HG03521 (cell line): ENCODE measurements around the gene PAPPA.

ENCODE experiments used
- ATAC-seq: cut with Tn5 transposase; IDR thresholded peaks from one replicate; pipeline ENCODE4 v1.9.1; 2021; ENCODE audit warnings: mild to moderate bottlenecking, moderate library complexity; ENCODE audit not compliant: unreplicated experiment

Gene PAPPA

DNA sequence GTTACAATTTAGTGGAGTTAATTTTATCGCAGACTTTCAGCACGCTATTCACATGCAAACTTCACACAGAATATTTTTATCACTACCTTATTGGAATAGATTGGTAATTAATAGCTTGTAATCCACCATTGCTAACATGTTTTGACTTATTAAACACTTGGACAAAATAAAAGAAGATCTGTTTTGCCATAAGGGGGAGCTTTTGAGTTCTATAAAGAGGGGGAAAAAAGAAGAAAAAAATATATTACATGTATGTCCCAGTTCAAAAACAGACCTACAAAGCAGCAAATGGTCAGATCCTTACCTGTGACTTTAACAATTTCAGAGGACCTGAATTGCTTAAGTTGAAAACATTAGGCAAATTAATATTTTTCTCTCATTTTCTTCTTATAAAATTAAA lies 1.2 kb upstream of the PAPPA start:
- no peak for ATAC-seq

DNA sequence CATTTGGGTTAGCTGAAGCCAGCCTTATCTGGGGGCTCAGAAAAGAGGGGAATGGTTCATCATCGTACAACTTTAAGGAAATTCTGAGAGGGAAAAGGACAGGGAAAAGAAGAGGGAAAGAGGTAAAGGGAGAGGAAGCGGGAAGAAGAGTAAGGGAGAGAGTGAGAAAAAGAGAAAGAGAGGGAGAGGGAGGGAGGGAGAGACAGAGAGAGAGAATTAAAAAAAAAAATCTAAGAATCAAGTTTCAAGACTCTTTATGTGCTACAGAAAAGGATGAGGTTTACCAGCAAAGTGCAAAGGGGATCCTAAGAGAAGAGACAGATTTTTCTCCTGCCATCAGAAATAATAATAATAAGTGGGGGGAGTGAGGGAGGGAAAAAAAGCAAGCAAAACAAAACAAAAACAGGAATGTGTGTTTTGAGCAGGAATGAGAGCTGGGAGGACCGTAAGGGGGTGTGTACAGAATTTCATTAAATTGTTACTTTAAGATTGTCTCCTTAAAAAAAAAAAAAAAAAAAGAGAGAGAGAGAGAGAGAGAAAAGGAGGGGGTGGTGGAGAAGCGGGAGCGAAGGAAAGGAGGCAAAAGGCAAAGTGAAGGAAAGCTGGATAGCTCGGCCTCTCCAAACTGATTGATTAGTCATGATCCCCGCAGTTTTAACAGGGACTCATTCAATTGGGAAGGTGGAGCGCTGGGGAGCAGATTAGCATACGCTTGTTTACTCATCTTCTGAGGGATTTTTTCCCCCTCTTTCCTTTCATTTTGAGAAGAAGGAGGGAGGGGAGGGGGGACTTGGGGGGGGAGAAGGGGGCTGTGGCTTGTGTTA lies 438 bp upstream of the PAPPA start:
- ATAC-seq = no peak

DNA sequence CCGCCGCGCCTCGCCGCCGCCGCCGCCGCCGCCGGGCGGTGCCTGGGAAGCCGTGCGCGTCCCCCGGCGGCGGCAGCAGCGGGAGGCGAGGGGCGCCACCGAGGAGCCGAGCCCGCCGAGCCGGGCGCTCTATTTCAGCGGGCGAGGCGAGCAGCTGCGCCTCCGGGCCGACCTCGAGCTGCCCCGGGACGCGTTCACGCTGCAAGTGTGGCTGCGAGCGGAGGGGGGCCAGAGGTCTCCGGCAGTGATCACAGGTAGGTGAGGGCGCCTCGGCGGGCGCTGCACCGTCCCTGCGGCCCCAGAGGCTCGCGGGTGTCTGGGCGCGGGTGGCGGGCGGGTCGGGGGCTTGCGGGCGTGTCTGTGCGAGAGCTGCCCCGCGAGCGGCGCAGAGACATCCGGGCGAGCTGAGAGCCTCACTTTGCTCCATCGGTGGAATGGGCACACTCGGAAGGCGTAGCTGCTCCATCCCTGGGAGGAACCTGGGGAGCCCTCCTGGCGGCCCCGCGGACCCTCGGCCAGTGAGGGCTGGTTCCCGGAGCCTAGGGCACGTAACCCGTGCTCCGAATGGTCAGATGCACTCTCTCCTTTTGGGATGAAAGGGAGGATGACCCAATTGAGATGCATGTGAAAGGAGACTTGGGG lies 864 bp downstream of the PAPPA start:
- ATAC-seq = no peak

DNA sequence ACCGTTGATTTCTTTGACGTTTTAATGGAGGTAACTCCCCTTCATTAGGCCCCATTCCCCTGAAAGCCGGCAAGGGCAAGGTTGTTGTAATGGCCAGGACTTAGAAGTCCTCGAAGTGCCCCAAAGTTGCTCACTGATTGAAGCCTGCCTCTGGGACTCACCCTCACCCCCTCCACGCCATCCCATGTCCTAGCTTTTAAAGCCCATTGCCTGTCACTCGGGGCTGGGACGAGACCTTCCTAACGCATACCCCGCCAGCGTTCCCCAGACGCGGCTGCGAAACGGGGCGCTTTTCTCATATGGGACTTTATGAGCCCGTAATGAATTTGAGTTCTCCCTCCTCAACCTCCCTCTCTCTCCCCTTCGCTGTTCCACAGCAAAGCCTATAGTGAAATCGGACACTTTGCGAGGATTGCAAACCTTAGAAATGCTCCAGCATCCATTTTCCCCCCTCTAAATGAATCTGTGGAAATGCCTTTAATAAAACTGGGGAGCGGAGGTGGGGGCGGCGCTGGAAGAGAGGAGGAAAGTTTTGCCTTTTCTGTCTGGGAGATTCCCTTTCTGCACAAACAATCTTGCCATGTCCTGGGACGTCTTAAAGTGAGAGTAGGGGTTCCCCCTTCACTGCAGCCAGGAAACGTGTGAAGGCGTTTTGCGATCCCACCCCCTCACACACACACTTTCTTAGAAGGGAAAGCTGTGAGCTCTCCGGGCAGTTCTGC lies 1.5 kb downstream of the PAPPA start:
- no peak for ATAC-seq

DNA sequence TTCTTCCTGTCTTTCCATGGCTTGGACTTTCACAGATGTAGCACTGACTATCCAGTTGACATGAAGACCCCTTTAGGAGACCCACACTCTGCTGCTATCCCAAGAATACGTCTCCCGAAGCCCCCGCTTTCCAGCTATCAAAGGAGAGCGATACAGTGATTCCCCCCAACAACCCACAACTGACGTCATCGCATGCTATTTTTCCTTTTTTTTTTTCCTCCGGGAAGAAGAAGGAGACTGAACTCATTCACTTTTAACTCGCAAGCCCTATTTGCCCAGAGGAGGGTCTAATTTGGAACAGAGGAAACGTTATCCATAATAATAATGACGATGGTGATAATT lies 2.1 kb downstream of the PAPPA start:
- no peak for ATAC-seq

DNA sequence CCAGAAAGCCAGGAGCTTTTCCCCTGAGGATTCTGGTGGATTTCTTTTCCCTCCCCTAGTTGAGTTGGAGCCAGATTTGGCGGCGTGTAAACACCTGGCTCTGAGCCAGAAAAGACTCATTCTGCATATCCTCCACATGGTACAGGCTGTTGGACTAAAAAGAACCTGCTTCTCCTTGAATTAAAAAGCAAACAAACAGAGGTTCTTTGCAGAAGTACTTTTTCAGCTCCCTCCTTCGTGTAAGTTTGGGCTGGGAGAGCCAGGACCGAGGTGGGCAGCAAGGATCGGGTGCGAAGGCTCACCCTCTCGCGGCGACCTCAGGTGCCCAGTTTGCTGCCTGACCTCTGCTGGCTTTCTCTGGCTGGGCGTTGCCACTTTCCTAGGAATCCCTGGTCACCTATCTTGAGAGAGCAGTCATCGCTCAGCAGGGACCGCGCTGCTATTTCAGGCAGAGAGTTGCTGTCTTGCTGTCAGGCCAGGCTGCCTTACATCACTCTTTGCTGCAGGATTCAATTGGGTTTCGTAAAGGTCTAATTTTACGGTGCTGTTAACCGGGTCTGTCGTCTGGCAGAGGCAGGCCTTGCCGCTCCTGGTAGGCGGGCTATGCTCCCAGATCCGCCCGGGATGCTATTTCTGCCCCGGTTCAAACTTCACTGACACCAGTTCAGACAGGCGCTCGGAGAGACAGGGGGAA lies 3.2 kb downstream of the PAPPA start:
- ATAC-seq = no peak

DNA sequence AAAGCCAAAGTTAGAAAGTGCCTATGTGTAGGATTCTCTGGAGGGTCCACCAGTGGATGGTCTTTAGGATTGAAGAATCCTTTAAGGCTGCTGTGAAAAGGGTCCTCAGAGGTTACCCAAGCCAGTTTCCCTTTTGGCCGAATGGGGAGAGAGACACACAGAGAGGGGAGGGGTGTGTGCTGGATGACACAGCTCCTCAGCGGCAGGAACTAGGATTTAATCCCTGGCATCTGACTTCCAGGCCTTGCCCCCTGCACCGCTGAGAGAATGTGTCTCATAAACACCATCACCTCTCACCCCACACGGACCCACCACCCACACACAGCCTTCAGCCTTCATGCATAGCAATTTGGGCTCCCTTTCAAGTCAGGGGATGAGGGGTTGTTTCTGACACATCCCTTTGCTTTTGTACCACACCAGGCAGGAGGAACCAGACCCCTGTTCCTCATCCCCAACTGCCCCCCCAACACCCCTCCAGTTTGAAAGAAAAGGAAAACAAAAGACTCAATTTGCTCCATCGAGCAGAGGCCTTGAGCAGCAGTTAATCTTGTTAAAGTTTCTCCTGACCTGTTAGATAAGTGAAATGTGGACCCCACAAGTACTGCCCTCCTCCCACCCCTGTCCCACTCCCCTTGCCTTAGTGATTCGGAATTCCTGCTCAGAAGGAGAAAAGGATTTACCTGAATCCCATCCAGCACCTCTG lies 4.0 kb downstream of the PAPPA start:
- no peak for ATAC-seq

DNA sequence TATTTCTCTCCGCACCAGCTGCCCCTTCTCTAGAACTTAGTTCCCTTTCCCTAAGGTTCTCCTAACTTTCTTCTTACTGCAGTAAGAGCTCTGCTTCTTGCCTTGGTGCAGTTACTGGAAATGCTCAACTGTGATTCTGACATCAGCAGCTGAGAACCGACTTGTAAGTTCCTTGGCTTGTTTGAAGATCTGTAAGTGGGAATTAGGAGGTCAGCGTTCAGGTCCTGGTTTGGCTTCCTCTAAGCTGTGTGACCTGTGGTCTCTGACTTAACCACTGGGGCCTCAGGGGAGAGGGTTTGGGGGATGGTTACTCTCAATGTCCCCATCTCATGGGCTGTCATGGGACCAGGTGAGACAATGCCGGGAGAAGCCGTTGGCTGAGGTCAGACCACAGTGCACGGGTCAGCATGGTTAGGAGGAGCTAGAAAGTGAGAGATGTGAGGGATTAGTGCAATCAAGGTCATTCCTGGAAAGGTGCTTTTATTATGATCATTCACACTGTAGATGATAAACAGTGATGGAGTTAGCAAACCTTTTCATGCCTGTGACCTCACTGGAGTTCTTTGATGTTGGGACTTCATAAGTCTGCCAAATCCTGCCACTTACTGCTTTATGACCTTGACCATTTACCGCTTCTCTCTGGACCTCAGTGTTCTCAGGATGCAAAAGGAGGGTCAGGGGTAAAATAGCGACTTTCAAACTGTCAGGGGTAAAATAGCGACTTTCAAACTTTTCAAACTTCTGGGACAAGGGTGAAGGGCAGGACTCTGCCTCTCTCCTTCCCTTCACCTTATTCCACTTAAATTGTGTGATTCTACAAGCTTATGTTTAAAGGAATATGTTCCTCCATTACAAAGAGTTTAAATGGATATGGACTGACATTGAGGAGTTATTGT lies 7.3 kb downstream of the PAPPA start:
- no peak for ATAC-seq

DNA sequence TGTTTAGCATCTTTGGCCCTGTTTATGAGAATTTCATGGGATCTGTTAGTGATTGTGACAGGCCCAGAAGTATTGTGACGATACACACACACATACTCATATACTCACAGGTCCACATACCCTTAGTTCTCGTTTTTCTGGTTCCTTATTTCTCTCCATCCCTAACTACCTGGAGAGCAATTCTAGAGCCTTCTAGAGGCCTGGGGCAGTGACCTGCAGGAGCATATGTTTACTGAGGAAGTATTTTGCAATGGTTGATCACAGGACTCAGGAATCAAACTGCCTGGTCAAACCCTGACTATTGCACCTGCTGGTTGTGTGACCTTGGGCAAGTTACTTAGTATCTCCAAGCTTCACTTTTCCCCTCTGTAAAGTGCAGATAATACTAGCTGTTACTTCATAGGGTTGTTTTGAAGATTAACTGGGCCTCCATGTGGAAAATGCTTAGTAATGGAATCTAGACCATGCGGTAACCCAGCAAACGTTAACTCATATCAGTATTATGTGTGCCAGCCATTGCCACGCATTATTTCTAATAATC lies 8.7 kb downstream of the PAPPA start:
- ATAC-seq = no peak

DNA sequence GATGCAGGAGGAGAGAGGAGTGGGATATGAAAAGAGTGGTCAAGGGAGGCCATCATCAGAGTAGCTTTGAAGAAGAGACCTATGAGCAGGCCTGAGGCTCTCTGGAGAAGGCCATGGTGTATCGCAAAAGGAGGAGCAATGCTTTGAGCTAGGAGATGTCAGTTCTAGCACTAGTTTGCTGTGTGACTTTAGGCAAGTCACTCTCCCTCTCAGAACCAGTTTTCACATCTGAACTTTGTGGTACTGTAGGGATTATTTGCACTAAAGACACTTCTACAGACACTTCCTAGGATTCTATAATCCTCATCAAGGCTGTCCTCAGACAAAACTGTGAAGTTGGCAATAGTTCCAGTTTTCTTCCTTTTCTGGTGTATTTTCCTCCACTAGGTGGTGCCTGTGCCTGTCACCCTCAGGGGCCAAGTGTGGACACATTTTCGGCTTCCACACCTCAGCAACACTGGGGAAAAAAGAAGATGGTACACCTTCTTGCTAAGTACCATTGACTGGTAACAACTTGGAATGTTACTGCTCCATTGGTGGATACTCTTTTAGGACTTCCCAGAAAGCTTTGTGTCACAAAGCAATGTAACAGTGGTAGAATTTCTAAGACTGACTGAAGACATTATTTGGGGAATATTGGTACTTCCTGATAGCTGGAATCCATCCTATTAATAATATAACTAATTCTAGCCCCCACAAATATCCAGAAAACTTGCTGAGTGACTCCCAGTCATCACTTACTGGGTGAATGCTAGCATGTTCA lies 9.9 kb downstream of the PAPPA start:
- no peak for ATAC-seq

DNA sequence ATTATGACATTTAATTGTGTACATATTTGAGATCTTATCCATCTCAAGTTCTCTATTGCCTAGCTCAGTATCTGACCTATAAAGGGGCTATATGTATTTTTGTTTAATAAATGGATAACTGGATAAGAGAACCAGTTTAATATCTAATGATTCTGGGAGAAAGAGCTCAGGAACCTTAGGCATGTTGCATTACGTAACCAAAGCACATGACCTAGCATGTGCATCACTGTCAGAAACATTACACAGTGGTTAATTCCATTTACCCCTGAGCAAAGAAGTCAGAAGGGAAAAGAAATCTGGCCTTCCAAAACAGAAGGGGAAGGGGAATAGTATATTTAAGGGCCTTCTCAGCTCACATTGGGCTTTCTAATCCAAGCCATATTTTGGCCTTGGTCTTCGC lies 12.3 kb downstream of the PAPPA start:
- no peak for ATAC-seq

DNA sequence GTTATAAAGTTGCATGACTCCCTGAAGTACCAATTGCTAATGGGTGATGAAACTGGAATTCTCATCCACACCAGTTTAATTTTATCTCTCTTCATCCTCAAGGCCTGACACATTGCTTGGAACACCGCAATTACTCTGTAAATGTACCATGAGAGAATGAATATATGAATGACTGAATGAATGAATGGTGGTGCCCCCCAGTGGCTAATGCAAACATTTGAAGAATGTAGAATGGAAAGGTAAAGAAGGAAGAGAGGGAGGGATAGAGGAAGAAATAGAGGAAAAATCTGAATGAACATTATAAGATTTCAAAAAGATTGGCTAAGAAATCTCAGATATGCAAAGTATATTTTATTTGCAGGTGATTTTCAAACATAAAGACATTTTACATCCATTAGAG lies 13.1 kb downstream of the PAPPA start:
- ATAC-seq = no peak

DNA sequence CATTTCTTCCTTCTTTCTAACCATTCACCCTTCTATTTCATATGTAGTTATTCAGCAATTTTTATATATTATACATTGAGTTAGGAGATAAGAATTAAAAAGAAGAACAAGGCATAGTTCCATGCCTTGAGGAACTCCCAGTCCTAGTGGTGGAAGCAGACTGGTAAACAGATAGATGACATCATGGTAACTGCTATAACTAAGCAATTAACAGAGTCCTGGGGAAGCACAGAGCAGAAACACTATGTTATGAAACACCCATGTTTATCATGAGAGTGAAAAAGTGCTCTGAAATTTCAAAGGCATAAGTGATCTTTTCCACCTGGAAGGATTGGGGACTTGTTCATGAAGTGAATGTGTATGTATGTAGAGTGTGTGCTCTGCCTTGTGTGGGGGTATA lies 14.6 kb downstream of the PAPPA start:
- ATAC-seq = no peak

DNA sequence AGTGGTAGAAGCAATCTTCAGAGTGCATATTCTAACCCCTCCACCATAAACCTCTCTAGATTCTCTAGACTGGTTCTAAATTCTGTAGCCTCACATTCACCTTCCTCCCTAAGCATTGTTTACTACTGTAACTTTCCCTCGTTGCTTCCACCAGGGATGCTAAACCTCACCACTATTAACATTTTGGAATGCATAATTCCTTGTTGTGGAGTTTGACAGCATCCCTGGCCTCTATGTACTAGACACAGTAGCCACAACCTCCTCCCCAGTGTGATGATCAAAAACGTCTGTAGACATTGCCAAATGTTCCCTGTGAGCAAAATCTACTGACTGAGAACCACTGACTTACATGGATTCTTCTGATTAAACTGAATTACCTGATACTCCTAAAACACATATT lies 18.6 kb downstream of the PAPPA start:
- no peak for ATAC-seq

DNA sequence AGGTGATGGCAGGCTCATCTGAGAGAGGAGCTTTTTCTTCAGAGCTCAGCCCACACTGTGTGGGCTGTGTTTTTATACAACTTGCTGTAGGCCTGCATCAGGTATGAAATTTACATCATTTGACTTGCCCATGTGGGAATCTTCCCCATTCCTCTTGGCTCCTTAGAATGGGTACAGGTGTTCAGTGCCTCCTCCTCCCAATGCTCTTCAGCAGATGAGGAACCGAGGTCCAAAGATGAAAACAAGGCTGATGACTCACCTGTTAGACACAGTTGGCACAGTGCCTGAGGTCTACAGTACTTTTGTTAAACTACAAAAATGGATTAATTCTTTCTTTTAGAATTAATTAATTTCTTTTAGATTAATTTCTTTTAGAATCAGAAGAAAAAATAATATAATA lies 20.8 kb downstream of the PAPPA start:
- ATAC-seq = no peak

DNA sequence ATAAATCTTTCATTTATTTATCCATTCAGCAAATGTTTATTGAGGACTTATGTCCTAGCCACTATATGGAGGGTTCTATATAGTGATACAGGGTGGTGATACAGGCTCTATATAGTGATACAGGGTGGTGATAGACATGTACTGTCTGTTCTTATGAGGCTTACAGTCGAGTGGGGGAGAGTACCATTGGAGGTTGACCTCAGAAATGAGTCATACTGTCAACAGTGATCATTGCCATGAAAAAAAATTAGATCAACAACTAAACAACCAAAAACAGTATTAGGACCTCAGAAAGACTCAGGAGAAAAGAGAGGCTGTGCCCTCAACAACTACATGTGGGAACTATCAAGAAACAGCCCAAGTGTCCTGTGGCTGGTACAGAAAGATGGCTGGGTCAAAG lies 22.0 kb downstream of the PAPPA start:
- no peak for ATAC-seq

DNA sequence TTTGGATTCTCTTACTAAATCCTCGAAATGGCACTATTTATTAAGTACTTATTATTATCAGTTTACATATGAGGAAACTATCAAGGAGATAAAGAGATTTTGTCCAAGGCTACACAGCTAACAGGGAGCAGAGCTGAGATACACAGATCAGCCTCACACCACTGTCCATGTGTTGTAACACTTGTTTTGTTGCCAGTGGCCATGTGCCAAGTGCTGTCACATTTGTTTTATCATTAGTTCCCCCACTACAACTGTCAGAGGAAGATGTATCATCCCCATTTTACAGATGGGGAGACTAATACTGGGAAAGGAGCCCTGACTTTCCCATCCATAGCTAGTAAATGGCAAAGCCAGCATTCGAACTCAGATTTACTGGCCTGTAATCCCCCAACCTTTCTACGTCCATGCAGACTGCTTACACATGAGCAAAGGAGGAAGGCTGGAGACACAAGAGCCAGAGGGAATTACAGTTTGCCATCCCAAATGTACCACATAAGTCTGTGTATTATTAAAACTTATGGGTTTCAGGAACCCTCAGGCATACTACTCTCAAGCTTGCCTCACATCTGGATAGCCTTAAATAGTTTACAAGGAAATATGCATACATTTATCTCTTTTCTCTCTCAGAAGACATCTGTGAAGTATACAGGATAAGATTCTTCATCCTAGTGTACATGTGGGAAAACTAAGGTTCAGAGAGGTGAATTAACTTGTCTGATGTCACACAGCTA lies 25.1 kb downstream of the PAPPA start:
- no peak for ATAC-seq

DNA sequence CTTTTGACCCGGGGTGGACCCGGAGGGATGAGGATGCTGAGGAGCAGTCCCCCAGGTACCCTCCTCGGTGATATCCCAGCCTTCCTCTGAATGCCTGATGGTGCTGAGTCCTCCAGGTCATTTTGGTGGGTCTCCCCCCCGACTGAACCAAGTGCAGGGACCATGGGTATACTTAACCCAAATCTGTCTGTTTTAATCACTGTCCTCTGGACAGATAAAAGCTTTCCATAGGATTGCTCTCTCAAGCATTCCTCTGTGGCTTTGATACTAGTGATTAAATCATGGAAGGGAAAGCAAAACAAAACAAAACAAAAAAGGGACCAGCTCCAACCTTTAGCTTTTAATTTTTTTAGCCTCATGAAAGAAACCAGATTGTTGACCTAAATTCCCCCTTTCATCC lies 26.0 kb downstream of the PAPPA start:
- ATAC-seq = no peak
